Measurements from ENCODE around the gene NEUROG3. TPM values are rescaled to one million over a fixed set of nuclear protein-coding genes. Genes with fewer than 3 reads are reported as not detected.

Gene NEUROG3
- total RNA-seq, 1 experiment from 2014 or later, result 2.4 TPM

GRCh38 chr10:69567920-69568319 lies 5.3 kb downstream of the NEUROG3 start (continued):
- TF ChIP-seq ARID4B (CRISPR knock-in tag; IDR thresholded peaks at IDR 0.05; ENCODE audit: borderline replicate concordance) (0 out of 2 replicates have a peak, but pooled peaks have one; percentile 64), IRF1 (CRISPR knock-in tag; IDR thresholded peaks at IDR 0.05) (no peak), ZSCAN18 (CRISPR knock-in tag; IDR thresholded peaks at IDR 0.05) (no peak), TEAD1 (CRISPR knock-in tag; IDR thresholded peaks at IDR 0.05) (peak; percentile 90; the same call in 1 of the 2 replicates), CDX4 (CRISPR knock-in tag; IDR thresholded peaks at IDR 0.05; ENCODE audit: borderline replicate concordance) (no peak), ZNF138 (CRISPR knock-in tag; conservative IDR thresholded peaks at IDR 0.05) (no peak), PRDM15 (CRISPR knock-in tag; IDR thresholded peaks at IDR 0.05) (no peak), ZBTB43 (CRISPR knock-in tag; IDR thresholded peaks at IDR 0.05) (peak; percentile 90; the same call in 1 of the 2 replicates), NFATC4 (CRISPR knock-in tag; IDR thresholded peaks at IDR 0.05) (no peak), MAX (CRISPR knock-in tag; IDR thresholded peaks at IDR 0.05) (peak; percentile 38; the same call in 1 of the 2 replicates), ZNF263 (CRISPR knock-in tag; IDR thresholded peaks at IDR 0.05; ENCODE audit: low read depth) (no peak), ZNF512 (CRISPR knock-in tag; IDR thresholded peaks at IDR 0.05; ENCODE audit: borderline replicate concordance) (no peak), AR (CRISPR knock-in tag; IDR thresholded peaks at IDR 0.05) (no peak), JAZF1 (CRISPR knock-in tag; IDR thresholded peaks at IDR 0.05) (no peak), NR1H2 (CRISPR knock-in tag; IDR thresholded peaks at IDR 0.05) (no peak), ZMAT4 (CRISPR knock-in tag; IDR thresholded peaks at IDR 0.05) (no peak), NFE2L1 (CRISPR knock-in tag; IDR thresholded peaks at IDR 0.05) (peak; percentile 71; the same call in 1 of the 2 replicates), ESRRA (CRISPR knock-in tag; IDR thresholded peaks at IDR 0.05; ENCODE audit: borderline replicate concordance) (no peak; the same call in 1 of the 2 replicates), FOXK1 (CRISPR knock-in tag; IDR thresholded peaks at IDR 0.05) (peak; percentile 80), ATF1 (CRISPR knock-in tag; IDR thresholded peaks at IDR 0.05) (0 out of 2 replicates have a peak, but pooled peaks have one; percentile 27), ZNF317 (CRISPR knock-in tag; IDR thresholded peaks at IDR 0.05; ENCODE audit: borderline replicate concordance, low read depth) (no peak)
